Ascending aorta (tissue), 2 donors: ENCODE results near the gene OSGEP. TPM values are rescaled to one million over a fixed set of nuclear protein-coding genes. Genes with fewer than 3 reads are reported as not detected.
A peak's percentile ranks its signal among the peaks of the same experiment; 100 is the strongest.

ENCODE experiments used
- DNase-seq, 2 donors: peaks; one replicate each; pipeline ENCODE4 v3.0.0-alpha.2; 2019; ENCODE audit warnings: low spot score in 2 of 2
- H3K27ac ChIP-seq, 2 donors: fragments of 200-600 bp; sonication (generic); one replicate each; pipeline ENCODE4 v1.5.1; 2016 to 2017; ENCODE audit warnings: mild to moderate bottlenecking in 1 of 2
- H3K27me3 ChIP-seq: fragments of 200-600 bp; sonication (generic); one replicate; pipeline ENCODE4 v1.5.1; 2017
- H3K36me3 ChIP-seq, 2 donors: fragments of 200-600 bp; sonication (generic); one replicate each; pipeline ENCODE4 v1.5.1; 2016
- H3K4me1 ChIP-seq, 2 donors: fragments of 200-600 bp; sonication (generic); one replicate each; pipeline ENCODE4 v1.5.1; 2016 to 2017; ENCODE audit warnings: mild to moderate bottlenecking in 1 of 2
- H3K4me3 ChIP-seq, 2 donors: fragments of 200-600 bp; sonication (generic); one replicate each; pipeline ENCODE4 v1.5.1; 2016 to 2017; ENCODE audit warnings: mild to moderate bottlenecking in 1 of 2
- H3K9me3 ChIP-seq, 2 donors: fragments of 200-600 bp; sonication (generic); one replicate each; pipeline ENCODE4 v1.5.1; 2016
- CTCF ChIP-seq, 3 experiments: fragments of 200-600 bp in 2 of 3; fragments of 450-650 bp in 1 of 3; sonication (generic) in 2 of 3; IDR thresholded peaks; one replicate each; pipeline ENCODE4 v1.5.1; 2016 to 2019; ENCODE audit warnings: antibody characterized with exemption in 3 of 3, mild to moderate bottlenecking in 1 of 3, moderate library complexity in 1 of 3
- intact Hi-C: fragments of 100-400 bp; cut with DNase I; formaldehyde crosslinking; loops from one replicate; pipeline ENCODE4 v1.15.1; 2023
- total RNA-seq: library from RNA; depleted of rRNA; stranded (reverse); fragments of >200 nt; gene quantifications from one replicate; pipeline ENCODE4 v1.1.0, GENCODE V29; 2016

Gene OSGEP
- total RNA-seq = 26.7 TPM

GRCh38 chr14:20454516-20455354, at the start of gene OSGEP, which contains the start of gene APEX1:
Gene OSGEP, minus strand, starts transcription at chr14:20454812. Its CDS starts 129 bp downstream, at chr14:20454683.
Gene APEX1, plus strand, starts transcription at chr14:20455226. Its CDS starts 420 bp downstream, at chr14:20455646.
- intact Hi-C loops = loop anchor here (1.0 to 5.0 kb wide), 4 partner anchors 14 to 1003 kb away; partner anchors contain the start of genes CHD8, PNP and TEP1
- TF ChIP-seq CTCF (IDR thresholded peaks at IDR 0.05) = no peak

GRCh38 chr14:20503898-20504297, 49.3 kb upstream of the OSGEP start:
- H3K27ac ChIP-seq = no peak overlapping the region
- DNase-seq = no peak
- no peaks in the 10 kb centered on the region for H3K9me3 ChIP-seq
- intact Hi-C loops = no loop called here
- TF ChIP-seq CTCF (IDR thresholded peaks at IDR 0.05) = no peak
- H3K4me1 ChIP-seq = no peaks in the 10 kb centered on the region
- no peak overlapping the region for H3K4me3 ChIP-seq
- H3K27me3 ChIP-seq = no peaks in the 10 kb centered on the region
- no peaks in the 10 kb centered on the region for H3K36me3 ChIP-seq

More at GRCh38 chr14:20454516-20455354, at the start of gene OSGEP, which contains the start of gene APEX1:
- Histone ChIP-seq H3K4me3 (peak within 1 kb of the TSS; percentile 83 to 99), H3K4me1 (peaks cover 7 to 19% of the 10 kb centered on the region in 2 donors), H3K27ac (peak within 1 kb of the TSS; percentile 93 to 97), H3K9me3 (no peaks in the 10 kb centered on the region), H3K36me3 (peaks cover 47 to 60% of the 10 kb centered on the region in 2 donors), H3K27me3 (no peaks in the 10 kb centered on the region)
- DNase-seq = peak; percentile 93 to 99

GRCh38 chr14:20501346-20501745, 46.7 kb upstream of the OSGEP start:
- no peak for TF ChIP-seq CTCF (IDR thresholded peaks at IDR 0.05)
- Histone ChIP-seq H3K36me3 (no peaks in the 10 kb centered on the region), H3K4me1 (no peaks in the 10 kb centered on the region), H3K4me3 (no peak overlapping the region), H3K9me3 (no peaks in the 10 kb centered on the region), H3K27me3 (no peaks in the 10 kb centered on the region), H3K27ac (no peak overlapping the region)
- DNase-seq = no peak
- intact Hi-C loops = no loop called here

- Histone ChIP-seq H3K9me3 (no peaks in the 10 kb centered on the region), H3K4me3 (no peak overlapping the region), H3K4me1 (no peaks in the 10 kb centered on the region), H3K36me3 (no peaks in the 10 kb centered on the region), H3K27ac (no peak overlapping the region), H3K27me3 (no peaks in the 10 kb centered on the region)
- TF ChIP-seq CTCF (IDR thresholded peaks at IDR 0.05) = no peak
- intact Hi-C loops = no loop called here
- no peak for DNase-seq
These were observed 45.3 kb upstream of the OSGEP start for GRCh38 chr14:20499881-20500280.

GRCh38 chr14:20499108-20499507, 44.5 kb upstream of the OSGEP start:
- Histone ChIP-seq H3K4me3 (no peak overlapping the region), H3K27me3 (no peaks in the 10 kb centered on the region), H3K27ac (no peak overlapping the region), H3K4me1 (no peaks in the 10 kb centered on the region), H3K36me3 (no peaks in the 10 kb centered on the region), H3K9me3 (no peaks in the 10 kb centered on the region)
- no peak for DNase-seq
- TF ChIP-seq CTCF (IDR thresholded peaks at IDR 0.05) = no peak
- intact Hi-C loops = no loop called here
